GM23338 (cell line): ENCODE measurements around the gene GSTT2B.

Experiments
- EZH2 ChIP-seq: fragments of 200-600 bp; sonication (generic); IDR thresholded peaks from one replicate; pipeline ENCODE4 v1.8.0; 2017; ENCODE audit warnings: antibody characterized with exemption, mild to moderate bottlenecking, low read depth; ENCODE audit not compliant: unreplicated experiment
- POLR2AphosphoS5 ChIP-seq: IDR thresholded peaks from 2 replicates; pipeline ENCODE4 v1.6.1; 2016; ENCODE audit warnings: antibody characterized with exemption, low read depth
- TF ChIP-seq, protein P1 (sequence below), 2 experiments: fragments of 200-600 bp in 1 of 2; sonication (generic) in 1 of 2; conservative IDR thresholded peaks; 2 replicates each; pipeline versions ENCODE4 v1.5.1 to v1.6.1; 2016 to 2017; ENCODE audit warnings: antibody characterized with exemption in 2 of 2, low read depth in 2 of 2, mild to moderate bottlenecking in 2 of 2, moderate library complexity in 1 of 2

DNA sequence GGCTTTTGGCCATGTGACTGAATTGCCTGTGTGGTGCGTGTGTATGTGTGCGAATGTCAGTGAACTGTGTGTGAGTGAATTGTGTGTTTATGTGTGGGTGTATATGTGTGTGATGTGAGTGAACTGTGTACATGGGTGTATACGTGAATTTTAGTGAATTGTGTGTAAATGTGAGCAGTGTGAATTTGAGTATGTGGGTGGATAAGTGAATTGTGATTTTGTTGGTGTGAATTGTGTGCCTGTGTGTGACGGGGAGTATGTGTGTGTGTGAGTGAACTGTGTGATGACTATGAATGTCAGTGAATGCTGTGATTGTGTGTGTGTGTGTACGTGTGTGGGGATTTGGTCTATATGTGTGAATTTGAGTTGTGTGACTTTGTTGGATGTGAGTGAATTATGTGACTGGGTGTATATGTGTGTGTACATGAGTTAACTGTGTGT is 9.2 kb upstream of the GSTT2B start:
- no peak for TF ChIP-seq POLR2AphosphoS5
- no peak for TF ChIP-seq EZH2
- TF ChIP-seq, protein P1, sequence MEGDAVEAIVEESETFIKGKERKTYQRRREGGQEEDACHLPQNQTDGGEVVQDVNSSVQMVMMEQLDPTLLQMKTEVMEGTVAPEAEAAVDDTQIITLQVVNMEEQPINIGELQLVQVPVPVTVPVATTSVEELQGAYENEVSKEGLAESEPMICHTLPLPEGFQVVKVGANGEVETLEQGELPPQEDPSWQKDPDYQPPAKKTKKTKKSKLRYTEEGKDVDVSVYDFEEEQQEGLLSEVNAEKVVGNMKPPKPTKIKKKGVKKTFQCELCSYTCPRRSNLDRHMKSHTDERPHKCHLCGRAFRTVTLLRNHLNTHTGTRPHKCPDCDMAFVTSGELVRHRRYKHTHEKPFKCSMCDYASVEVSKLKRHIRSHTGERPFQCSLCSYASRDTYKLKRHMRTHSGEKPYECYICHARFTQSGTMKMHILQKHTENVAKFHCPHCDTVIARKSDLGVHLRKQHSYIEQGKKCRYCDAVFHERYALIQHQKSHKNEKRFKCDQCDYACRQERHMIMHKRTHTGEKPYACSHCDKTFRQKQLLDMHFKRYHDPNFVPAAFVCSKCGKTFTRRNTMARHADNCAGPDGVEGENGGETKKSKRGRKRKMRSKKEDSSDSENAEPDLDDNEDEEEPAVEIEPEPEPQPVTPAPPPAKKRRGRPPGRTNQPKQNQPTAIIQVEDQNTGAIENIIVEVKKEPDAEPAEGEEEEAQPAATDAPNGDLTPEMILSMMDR (conservative IDR thresholded peaks at IDR 0.05; ENCODE audit: low read depth in 2 of 2) = no peak
